ENCODE data around the gene FIBP. TPM values are rescaled to one million over a fixed set of nuclear protein-coding genes. Genes with fewer than 3 reads are reported as not detected.

The FIBP gene
- total and polyA plus RNA-seq, 2 of the 4 experiments (the other 2 are of a cell fraction) = 141 to 182 TPM

- Histone ChIP-seq H3K27me3 (ENCODE audit: control insufficient read depth, insufficient read depth, low read length) (no peaks in the 10 kb centered on the region), H2BK120ac (ENCODE audit: low read depth, low read length) (peak overlapping the region; percentile 100), H2BK5ac (ENCODE audit: low read depth, low read length, poor library complexity, severe bottlenecking) (peak overlapping the region; percentile 96), H3K23ac (ENCODE audit: low read depth, low read length) (peak overlapping the region; percentile 97), H2AK5ac (ENCODE audit: low read depth, low read length) (peak overlapping the region; percentile 99), H3K14ac (replicated peaks; ENCODE audit: low read depth, low read length) (peak overlapping the region; percentile 95), H4K20me1 (ENCODE audit: insufficient read depth, low read length) (peaks cover 11% of the 10 kb centered on the region), H2AFZ (replicated peaks; ENCODE audit: low read length, poor library complexity) (peak overlapping the region; percentile 71), H3K4ac (ENCODE audit: low read depth, low read length) (peak overlapping the region; percentile 98), H2AK9ac (replicated peaks; ENCODE audit: low read depth, low read length, poor library complexity) (peak overlapping the region; percentile 99), H3K36me3 (ENCODE audit: control insufficient read depth, insufficient read depth, low read length) (peaks cover 19% of the 10 kb centered on the region), H3K56ac (ENCODE audit: extremely low read depth, insufficient read depth, low read length) (peak overlapping the region; percentile 90), H4K91ac (ENCODE audit: insufficient read depth, low read depth, low read length) (peak overlapping the region; percentile 97), H3K4me3 (ENCODE audit: insufficient read depth, low read depth, low read length) (peak overlapping the region; percentile 10; the same call in 1 of the 2 replicates), H2BK20ac (ENCODE audit: low read depth, low read length) (peak overlapping the region; percentile 92), H4K5ac (ENCODE audit: low read depth, low read length) (peak overlapping the region; percentile 64), H3K4me1 (ENCODE audit: control insufficient read depth, insufficient read depth, low read length) (peaks cover 58% of the 10 kb centered on the region), H3K79me1 (ENCODE audit: low read depth in 1 of 2, low read length in 2 of 2) (peaks cover 11 to 70% of the 10 kb centered on the region in 2 experiments; a peak in 3 of 4 replicates), H3K9ac (ENCODE audit: low read depth, low read length) (peak overlapping the region; percentile 68), H3K27ac (ENCODE audit: insufficient read depth, low read length) (peak overlapping the region; percentile 82), H3K9me1 (ENCODE audit: insufficient read depth, low read length) (peaks cover 39% of the 10 kb centered on the region), H3K9me3 (ENCODE audit: control insufficient read depth, insufficient read depth, low read length) (no peaks in the 10 kb centered on the region), H2BK15ac (ENCODE audit: low read depth, low read length) (peak overlapping the region; percentile 56; the same call in 2 of the 3 replicates), H3K18ac (ENCODE audit: low read depth, low read length) (peak overlapping the region; percentile 88), H3K4me2 (ENCODE audit: low read depth, low read length) (peak overlapping the region; percentile 96), H4K8ac (ENCODE audit: low read depth in 2 of 2, low read length in 2 of 2) (peak overlapping the region; percentile 64 to 97)
- POLR2A ChIA-PET (ENCODE audit: unreplicated experiment) = interaction anchor here (1.0 to 2.4 kb wide), 3 partner anchors 14 to 26 kb away, joined by 4 to 20 read pairs (median 17); partner anchors contain the start of genes CCDC85B, FIBP and FOSL1
- no CpG with 5 or more reads among the region's 7 CpGs for WGBS, 2 experiments (ENCODE audit: extremely low coverage in 2 of 2, insufficient read length in 1 of 2)
- intact Hi-C loops (cut with micrococcal nuclease) = loop anchor here (5.0 kb wide), 1 partner anchor 46 kb away; the partner anchor contains the start of gene SART1
- no peak for ATAC-seq (ENCODE audit: low read depth)
- TF ChIP-seq USF2 (IDR thresholded peaks at IDR 0.05; ENCODE audit: low read depth, low read length) (no peak), ELK1 (IDR thresholded peaks at IDR 0.05; ENCODE audit: borderline replicate concordance, low read depth, low read length) (no peak), SMC3 (IDR thresholded peaks at IDR 0.05; ENCODE audit: low read depth, low read length) (no peak), RFX5 (IDR thresholded peaks at IDR 0.05; ENCODE audit: low read depth, low read length) (no peak), MXI1 (IDR thresholded peaks at IDR 0.05; ENCODE audit: borderline replicate concordance, low read depth, low read length) (no peak), FOS (IDR thresholded peaks at IDR 0.05; ENCODE audit: low read depth, low read length) (no peak), CHD1 (IDR thresholded peaks at IDR 0.05; ENCODE audit: low read depth, low read length) (no peak), CTCF (conservative IDR thresholded peaks at IDR 0.05; ENCODE audit: low read depth, low read length) (no peak), BHLHE40 (IDR thresholded peaks at IDR 0.05; ENCODE audit: low read depth, low read length) (no peak), MAFK (IDR thresholded peaks at IDR 0.05; ENCODE audit: low read depth, low read length) (no peak), CEBPB (IDR thresholded peaks at IDR 0.05; ENCODE audit: low read depth, low read length) (no peak), POLR2A (IDR thresholded peaks at IDR 0.05; ENCODE audit: low read depth, low read length) (no peak), RAD21 (IDR thresholded peaks at IDR 0.05; ENCODE audit: low read length) (no peak), RCOR1 (IDR thresholded peaks at IDR 0.05; ENCODE audit: insufficient replicate concordance, low read length) (no peak), MAZ (IDR thresholded peaks at IDR 0.05; ENCODE audit: borderline replicate concordance, low read depth, low read length) (no peak)
- dilution Hi-C loops (cut with HindIII; ENCODE audit: low sequenced_read_pairs, unreplicated experiment) = no loop called here
- CTCF ChIA-PET = interaction anchor here (1.0 kb wide), 1 partner anchor 26 kb away, joined by 9 read pairs; the partner anchor contains the start of gene CCDC85B
- in situ Hi-C loops (cut with MboI; ENCODE audit: low sequenced_read_pairs) = no loop called here
- no peak for DNase-seq
- BruUV-seq (replicated peaks) = TSS peak; percentile 62
Observed at GRCh38 chr11:65916391-65916790, 28.1 kb upstream of the FIBP start.
